ENCODE measurements around the gene PDE6B. TPM values are rescaled to one million over a fixed set of nuclear protein-coding genes. Genes with fewer than 3 reads are reported as not detected.

The PDE6B gene
- total RNA-seq, 1 donor = under 0.01 TPM

- TF ChIP-seq CTCF (IDR thresholded peaks at IDR 0.05; ENCODE audit: insufficient read depth, low read depth, low read length) = no peak
- no peak overlapping the region for H3K4me3 ChIP-seq (ENCODE audit: low read depth, low read length)
- no peak for DNase-seq (ENCODE audit: low read depth)
These were observed 29.6 kb downstream of the PDE6B start for GRCh38 chr4:654871-655463.

- TF ChIP-seq CTCF (IDR thresholded peaks at IDR 0.05; ENCODE audit: insufficient read depth, low read depth, low read length) = no peak
- no peak overlapping the region for H3K4me3 ChIP-seq (ENCODE audit: low read depth, low read length)
- no peak for DNase-seq (ENCODE audit: low read depth)
These were observed 30.2 kb downstream of the PDE6B start for GRCh38 chr4:655464-656151.

GRCh38 chr4:656436-657337, 31.3 kb downstream of the PDE6B start:
- DNase-seq (ENCODE audit: low read depth) = no peak
- no peak for TF ChIP-seq CTCF (IDR thresholded peaks at IDR 0.05; ENCODE audit: insufficient read depth, low read depth, low read length)
- no peak overlapping the region for H3K4me3 ChIP-seq (ENCODE audit: low read depth, low read length)

- H3K4me3 ChIP-seq (ENCODE audit: low read depth, low read length) = no peak overlapping the region
- TF ChIP-seq CTCF (IDR thresholded peaks at IDR 0.05; ENCODE audit: insufficient read depth, low read depth, low read length) = no peak
- DNase-seq (ENCODE audit: low read depth) = no peak
These were observed 32.0 kb downstream of the PDE6B start for GRCh38 chr4:657338-657833.

GRCh38 chr4:657834-658667, 32.7 kb downstream of the PDE6B start:
- no peak for DNase-seq (ENCODE audit: low read depth)
- no peak overlapping the region for H3K4me3 ChIP-seq (ENCODE audit: low read depth, low read length)
- no peak for TF ChIP-seq CTCF (IDR thresholded peaks at IDR 0.05; ENCODE audit: insufficient read depth, low read depth, low read length)

Measured in fibroblast of villous mesenchyme (primary cell).